NT2/D1 (cell line): Measurements from ENCODE around the gene REPS1.

Source experiments
- DNase-seq: peaks from one replicate; pipeline ENCODE4 v3.0.0-alpha.2; 2011; ENCODE audit warnings: low read depth, low spot score
- H3K27me3 ChIP-seq: 2 replicates; pipeline ENCODE4 v1.6.0; 2011; ENCODE audit warnings: mild to moderate bottlenecking; ENCODE audit not compliant: insufficient read length, insufficient read depth
- H3K36me3 ChIP-seq: 2 replicates; pipeline ENCODE4 v1.6.1; 2011; ENCODE audit warnings: mild to moderate bottlenecking, low read length, mixed read lengths; ENCODE audit not compliant: insufficient read depth, insufficient read length
- H3K4me1 ChIP-seq: 2 replicates; pipeline ENCODE4 v1.5.1; 2011; ENCODE audit not compliant: insufficient read depth, insufficient read length
- H3K4me3 ChIP-seq: 2 replicates; pipeline ENCODE4 v1.5.1; 2011; ENCODE audit warnings: low read depth; ENCODE audit not compliant: insufficient read length
- H3K9ac ChIP-seq: 2 replicates; pipeline ENCODE4 v1.6.0; 2011; ENCODE audit warnings: low read depth; ENCODE audit not compliant: insufficient read length
- H3K9me3 ChIP-seq: 2 replicates; pipeline ENCODE4 v1.5.1; 2011; ENCODE audit warnings: mild to moderate bottlenecking, low read length; ENCODE audit not compliant: insufficient read depth
- SUZ12 ChIP-seq: IDR thresholded peaks from 2 replicates; pipeline ENCODE4 v1.6.1; 2011; ENCODE audit not compliant: insufficient read length, insufficient read depth; ENCODE audit errors: extremely low read depth
- YY1 ChIP-seq: IDR thresholded peaks from 2 replicates; pipeline ENCODE4 v1.6.1; 2011; ENCODE audit not compliant: insufficient read length, insufficient read depth
- ZNF274 ChIP-seq: IDR thresholded peaks from 2 replicates; pipeline ENCODE4 v1.6.1; 2011; ENCODE audit warnings: mild to moderate bottlenecking, low read depth, low read length

REPS1 gene

GRCh38 chr6:138856654-138857053 is 131.4 kb downstream of the REPS1 start:
- Histone ChIP-seq H3K4me3 (no peak overlapping the region), H3K36me3 (no peaks in the 10 kb centered on the region), H3K9ac (no peak overlapping the region), H3K27me3 (no peaks in the 10 kb centered on the region), H3K4me1 (no peaks in the 10 kb centered on the region), H3K9me3 (peaks cover 8% of the 10 kb centered on the region; the same call in 1 of the 2 replicates)
- no peak for TF ChIP-seq SUZ12
- no peak for TF ChIP-seq YY1
- no peak for TF ChIP-seq ZNF274
- DNase-seq, result no peak
